DMS114 treated with DMSO at 0.1 percent for 48 hours (cell line): Measurements from ENCODE around the gene ZBED5.

Experiments
- DNase-seq: peaks from one replicate; lab custom pipeline; 2025; ENCODE audit not compliant: unreplicated experiment; lab: John Stamatoyannopoulos, UW

Gene ZBED5

GRCh38 chr11:10881892-10882291 lies 24.0 kb upstream of the ZBED5 start:
- DNase-seq: no peak

- DNase-seq: no peak
Observed at GRCh38 chr11:10878408-10879214, 20.8 kb upstream of the ZBED5 start.

- DNase-seq: no peak
Observed at GRCh38 chr11:10876158-10876557, 18.3 kb upstream of the ZBED5 start.

DNA sequence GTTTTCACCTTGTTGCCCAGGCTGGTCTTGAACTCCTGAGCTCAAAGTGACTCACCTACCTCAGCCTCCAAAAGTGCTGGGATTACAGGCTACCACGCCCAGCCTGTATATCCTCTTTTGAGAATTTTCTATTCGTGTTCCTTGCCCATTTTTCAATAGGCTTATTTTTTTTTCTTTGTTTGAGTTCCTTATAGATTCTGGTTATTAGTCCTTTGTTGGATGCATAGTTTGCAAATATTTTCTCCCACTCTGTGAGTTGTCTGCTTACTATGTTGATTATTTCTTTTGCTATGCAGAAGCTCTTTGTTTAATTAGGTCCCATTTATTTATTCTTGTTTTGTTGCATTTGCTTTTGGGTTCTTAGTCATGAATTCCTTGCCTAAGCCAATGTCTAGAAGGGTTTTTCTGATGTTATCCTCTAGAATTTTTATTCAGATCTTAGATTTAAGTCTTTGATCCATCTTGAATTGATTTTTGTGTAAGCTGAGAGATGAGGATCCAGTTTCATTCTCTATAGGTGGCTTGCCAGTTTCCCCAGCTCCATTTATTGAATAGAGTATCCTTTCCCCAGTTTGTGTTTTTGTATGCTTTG lies 17.7 kb upstream of the ZBED5 start:
- no peak for DNase-seq

DNA sequence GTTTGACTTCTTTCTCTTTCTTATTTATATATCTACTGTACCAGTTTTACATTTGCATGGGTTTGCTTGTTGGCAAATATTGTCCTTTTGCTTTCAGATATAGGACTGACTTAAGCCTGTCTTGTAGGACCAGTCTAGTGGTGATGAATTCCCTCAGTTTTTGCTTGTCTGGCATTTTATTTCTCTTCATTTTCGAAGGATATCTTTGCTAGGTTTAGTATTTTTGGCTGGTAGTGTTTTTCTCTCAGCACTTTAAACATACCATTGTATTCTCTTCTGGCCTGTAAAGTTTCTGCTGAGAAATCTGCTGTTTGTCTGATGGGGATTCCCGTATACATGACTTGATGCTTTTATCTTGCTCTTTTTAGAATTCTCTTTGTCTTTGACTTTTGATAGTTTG lies 14.2 kb upstream of the ZBED5 start:
- no peak for DNase-seq

DNA sequence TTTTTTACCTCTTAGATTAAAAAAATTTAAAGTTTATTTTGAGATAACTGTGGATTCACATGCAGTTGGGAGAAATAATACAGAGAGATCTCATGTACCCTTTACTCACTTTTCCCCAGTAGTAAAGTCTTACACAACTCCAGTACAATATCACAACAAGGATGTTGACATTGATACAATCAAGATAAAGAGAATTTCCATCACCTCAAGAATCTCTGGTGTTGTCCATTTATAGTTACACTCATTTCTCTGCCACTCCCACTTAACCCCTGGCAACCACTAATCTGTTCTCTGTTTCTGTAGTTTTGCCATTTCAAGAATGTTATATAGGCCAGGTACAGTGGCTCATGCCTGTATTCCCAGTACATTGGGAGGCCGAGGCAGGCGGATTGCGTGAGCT lies 10.5 kb upstream of the ZBED5 start:
- DNase-seq: no peak

GRCh38 chr11:10866893-10867331 lies 9.1 kb upstream of the ZBED5 start:
- no peak for DNase-seq

GRCh38 chr11:10865837-10866270 lies 8.0 kb upstream of the ZBED5 start:
- no peak for DNase-seq

DNA sequence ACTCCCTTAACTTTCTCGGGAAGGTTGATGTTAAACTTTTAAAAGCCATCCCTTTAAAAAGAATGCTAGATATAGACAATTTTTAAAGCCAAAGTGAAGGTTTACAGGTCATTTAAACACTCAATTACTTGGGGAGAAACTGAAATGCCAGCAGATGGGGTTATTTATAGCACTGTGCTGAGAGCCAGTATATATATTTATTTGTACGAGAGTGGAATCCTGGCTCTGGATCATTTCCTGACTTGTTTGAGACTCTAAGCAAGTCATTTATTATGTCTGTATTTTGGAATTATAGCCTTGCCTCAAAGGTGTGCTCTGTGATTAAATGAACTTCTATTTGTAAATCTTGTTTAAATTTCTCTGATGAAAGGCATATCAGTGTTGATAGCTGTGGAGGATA lies 6.8 kb upstream of the ZBED5 start:
- no peak for DNase-seq

GRCh38 chr11:10862446-10862845 lies 4.6 kb upstream of the ZBED5 start:
- DNase-seq: no peak

GRCh38 chr11:10861799-10862198 lies 3.9 kb upstream of the ZBED5 start:
- no peak for DNase-seq

- no peak for DNase-seq
Observed at GRCh38 chr11:10861047-10861446, 3.2 kb upstream of the ZBED5 start.

- peak; percentile 14 for DNase-seq
Observed at GRCh38 chr11:10858439-10859325, 829 bp upstream of the ZBED5 start.

DNA sequence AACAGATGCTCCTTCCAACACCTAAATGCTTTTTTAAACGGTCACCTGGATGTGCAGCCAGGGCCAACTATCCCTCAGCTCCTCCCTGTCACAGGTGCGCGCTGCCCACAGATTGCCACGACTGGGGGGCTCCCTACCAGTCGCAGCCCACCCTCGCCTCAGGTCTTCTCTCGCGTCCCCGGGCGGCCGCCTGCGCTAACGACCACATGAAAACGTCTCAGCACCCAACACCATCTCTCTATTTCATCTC lies 469 bp downstream of the ZBED5 start:
- no peak for DNase-seq

GRCh38 chr11:10856689-10857458 lies 979 bp downstream of the ZBED5 start:
- DNase-seq: no peak

- no peak for DNase-seq
Observed at GRCh38 chr11:10855295-10855694, 2.6 kb downstream of the ZBED5 start.

DNA sequence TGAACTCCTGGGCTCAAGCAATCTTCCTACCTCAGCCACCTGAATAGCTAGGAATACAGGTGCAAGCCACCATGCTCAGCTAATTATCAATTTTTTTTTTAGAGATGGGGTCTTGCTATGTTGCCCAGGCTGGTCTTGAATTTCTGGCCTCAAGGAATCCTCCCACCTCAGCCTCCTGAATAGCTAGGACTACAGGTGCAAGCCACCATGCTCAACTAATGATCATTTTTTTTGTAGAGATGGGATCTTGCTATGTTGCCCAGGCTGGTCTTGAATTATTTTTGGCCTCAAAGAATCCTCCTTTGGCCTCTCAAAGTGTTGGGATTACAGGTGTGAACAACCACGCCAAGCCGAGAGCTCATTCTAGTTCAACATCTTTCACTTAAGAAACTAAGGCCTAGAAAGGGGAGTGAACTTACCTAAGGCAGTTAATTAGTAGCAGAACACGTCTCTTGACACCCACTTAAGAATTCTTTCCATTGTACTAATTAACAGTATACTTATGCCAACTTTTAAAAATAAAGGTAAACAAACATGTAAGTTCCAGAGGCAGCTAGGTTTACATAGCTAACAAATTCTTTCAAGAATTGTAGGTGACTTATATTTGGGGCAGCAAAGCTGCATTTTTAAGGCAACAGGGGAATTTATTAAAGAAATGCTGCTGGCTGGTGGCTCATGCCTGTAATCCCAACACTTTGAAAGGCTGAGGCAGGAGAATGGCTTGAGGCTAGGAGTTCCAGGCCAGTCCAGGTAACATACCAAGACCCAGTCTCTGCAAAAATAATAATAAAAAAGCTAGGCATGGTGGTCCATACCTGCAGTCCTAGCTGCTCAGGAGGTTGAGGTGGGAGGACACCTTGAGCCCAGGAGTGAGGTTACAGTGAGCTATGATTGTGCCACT lies 9.6 kb downstream of the ZBED5 start:
- no peak for DNase-seq

DNA sequence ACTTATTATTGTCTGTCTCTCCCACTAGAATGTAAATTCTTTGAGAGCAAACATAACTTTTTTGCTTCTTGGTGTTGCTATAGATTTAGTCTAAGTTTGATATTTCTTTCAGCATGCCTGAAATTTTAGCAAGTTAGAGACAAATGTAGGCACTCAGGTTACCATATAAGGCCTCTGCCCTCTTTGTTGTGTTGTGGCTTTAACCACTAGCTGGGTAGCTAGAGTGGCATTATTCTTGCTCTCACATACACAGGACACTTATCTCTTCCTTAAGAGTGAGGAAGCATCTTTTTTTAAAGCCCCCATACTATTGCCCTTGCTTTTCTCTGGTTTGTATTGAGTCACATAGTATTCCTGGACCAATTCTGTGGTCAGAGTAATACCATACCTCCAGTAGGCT lies 11.2 kb downstream of the ZBED5 start:
- no peak for DNase-seq

DNA sequence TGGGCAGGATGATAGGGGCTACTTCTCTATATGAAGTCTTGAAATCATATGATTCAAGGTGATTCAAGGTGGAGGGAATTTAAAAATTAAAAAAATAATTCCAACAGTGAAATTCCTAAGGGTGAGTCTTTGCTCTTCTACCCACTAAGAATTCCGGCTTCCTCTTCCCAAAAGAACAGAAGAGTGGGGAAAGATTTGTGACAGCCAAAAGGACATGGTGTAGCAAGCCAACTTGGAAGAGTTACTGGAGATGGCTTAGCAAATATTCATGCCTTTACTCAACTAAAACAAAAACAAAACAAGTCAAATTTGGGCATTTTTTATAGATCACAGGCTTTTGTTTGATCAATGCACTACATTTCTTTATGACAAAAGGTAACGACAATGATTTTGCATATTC lies 12.3 kb downstream of the ZBED5 start:
- DNase-seq: no peak

DNA sequence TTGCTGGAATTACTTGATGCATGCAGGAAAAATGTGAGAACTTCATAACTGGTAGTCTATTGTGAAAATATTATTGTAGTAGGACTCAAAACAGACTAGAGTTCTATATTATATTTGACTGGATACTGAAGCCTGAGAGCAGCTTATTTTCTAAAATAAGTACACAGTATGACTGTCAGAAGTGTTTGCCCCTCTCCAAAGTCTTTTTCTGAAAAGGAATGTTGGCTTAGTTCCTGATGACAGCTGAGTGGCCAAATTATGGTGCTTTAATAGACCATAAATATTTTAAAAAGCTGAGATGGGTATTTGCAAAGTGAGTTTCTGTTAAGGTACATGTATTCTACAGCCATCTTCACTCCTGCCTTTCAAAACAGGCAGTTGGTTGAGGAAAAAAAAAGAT lies 13.1 kb downstream of the ZBED5 start:
- DNase-seq: no peak
